ENCODE measurements around the gene CAMTA1. TPM values are rescaled to one million over a fixed set of nuclear protein-coding genes. Genes with fewer than 3 reads are reported as not detected.

CAMTA1 gene
- polyA plus RNA-seq, 1 experiment, result 64.9 TPM

DNA sequence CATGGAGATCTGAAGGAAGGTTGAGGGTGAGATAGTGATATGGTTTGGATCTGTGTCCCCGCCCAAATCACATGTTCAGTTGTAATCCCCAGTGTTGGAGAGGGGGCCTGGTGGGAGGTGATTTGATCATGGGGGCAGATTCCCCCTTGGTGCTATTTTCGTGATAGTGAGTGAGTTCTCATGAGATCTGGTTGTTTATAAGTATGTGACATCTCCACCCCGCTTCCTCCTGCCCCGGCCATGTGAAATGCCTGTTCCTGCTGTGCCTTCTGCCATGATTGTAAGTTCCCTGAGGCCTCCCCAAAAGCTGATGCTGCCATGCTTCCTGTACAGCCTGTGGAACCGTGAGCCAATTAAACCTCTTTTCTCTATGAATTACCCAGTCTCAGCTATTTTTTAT, 533.9 kb downstream of the CAMTA1 start:
- Histone ChIP-seq H3K27me3 (ENCODE audit: control insufficient read depth, insufficient read depth, low read length) (no peaks in the 10 kb centered on the region), H3K4me3 (ENCODE audit: low read depth, low read length) (no peak overlapping the region), H3K9me3 (ENCODE audit: control insufficient read depth, insufficient read depth, low read length) (no peaks in the 10 kb centered on the region; the same call in 1 of the 2 replicates), H3K27ac (ENCODE audit: low read depth, low read length) (no peak overlapping the region)
- DNase-seq (ENCODE audit: low read depth, low spot score), result no peak
- no peak for TF ChIP-seq CTCF (IDR thresholded peaks at IDR 0.05; ENCODE audit: low read depth, low read length)
- ChIA-PET POLR2A (no interaction called here), CTCF (no interaction called here)

DNA sequence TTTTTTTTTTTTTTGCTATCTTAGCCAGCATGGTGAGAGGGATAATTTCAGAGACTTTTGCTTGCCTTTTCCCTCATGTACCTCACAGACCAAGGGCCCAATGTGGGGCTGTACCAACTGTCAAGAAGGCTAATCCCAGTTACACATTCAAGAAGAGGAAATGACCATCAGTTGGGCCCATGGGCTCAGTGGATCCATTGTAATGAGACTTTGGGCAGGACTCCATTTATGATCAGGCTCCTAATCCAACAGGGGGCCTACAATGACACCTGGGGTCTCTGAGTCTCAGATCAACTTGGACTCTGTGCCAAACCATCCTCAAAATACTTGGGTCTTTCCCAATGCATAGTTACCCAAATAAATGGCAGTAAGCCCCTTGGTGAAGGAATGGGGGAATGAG, 535.4 kb downstream of the CAMTA1 start:
- H3K9me3 ChIP-seq (ENCODE audit: control insufficient read depth, insufficient read depth, low read length), result no peaks in the 10 kb centered on the region
- no peaks in the 10 kb centered on the region for H3K27me3 ChIP-seq (ENCODE audit: control insufficient read depth, insufficient read depth, low read length)
- no peak for DNase-seq (ENCODE audit: low read depth, low spot score)
- POLR2A ChIA-PET, result no interaction called here
- no peak for TF ChIP-seq CTCF (IDR thresholded peaks at IDR 0.05; ENCODE audit: low read depth, low read length)
- H3K4me3 ChIP-seq (ENCODE audit: low read depth, low read length), result no peak overlapping the region
- CTCF ChIA-PET, result no interaction called here
- H3K27ac ChIP-seq (ENCODE audit: low read depth, low read length), result no peak overlapping the region

GRCh38 chr1:7322283-7322785, 537.1 kb downstream of the CAMTA1 start:
- TF ChIP-seq CTCF (IDR thresholded peaks at IDR 0.05; ENCODE audit: low read depth, low read length), result no peak
- CTCF ChIA-PET, result no interaction called here
- no peak overlapping the region for H3K4me3 ChIP-seq (ENCODE audit: low read depth, low read length)
- no peak overlapping the region for H3K27ac ChIP-seq (ENCODE audit: low read depth, low read length)
- POLR2A ChIA-PET, result no interaction called here
- H3K9me3 ChIP-seq (ENCODE audit: control insufficient read depth, insufficient read depth, low read length), result peaks cover 3% of the 10 kb centered on the region
- DNase-seq (ENCODE audit: low read depth, low spot score), result no peak
- H3K27me3 ChIP-seq (ENCODE audit: control insufficient read depth, insufficient read depth, low read length), result no peaks in the 10 kb centered on the region

DNA sequence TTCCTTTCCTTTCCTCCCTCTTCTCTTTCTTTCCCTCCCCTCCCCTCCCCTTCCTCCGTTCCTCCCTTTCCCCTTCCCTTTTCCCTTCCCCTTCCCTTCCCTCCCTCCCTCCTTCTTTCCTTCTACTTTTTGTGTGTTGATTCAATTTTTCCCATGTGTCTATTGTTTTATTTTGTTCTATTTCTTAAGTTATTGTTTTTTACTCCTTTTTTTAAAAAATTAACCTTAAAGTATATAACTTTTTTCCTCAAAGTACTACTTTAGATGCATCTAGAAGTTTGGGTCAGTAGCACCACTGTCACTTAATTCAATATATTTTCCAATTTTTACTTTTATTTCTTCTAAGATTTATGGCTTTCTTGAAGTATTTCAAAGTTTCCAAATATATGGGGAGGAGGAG, 537.7 kb downstream of the CAMTA1 start:
- Histone ChIP-seq H3K4me3 (ENCODE audit: low read depth, low read length) (no peak overlapping the region), H3K27ac (ENCODE audit: low read depth, low read length) (no peak overlapping the region), H3K9me3 (ENCODE audit: control insufficient read depth, insufficient read depth, low read length) (peaks cover 3% of the 10 kb centered on the region), H3K27me3 (ENCODE audit: control insufficient read depth, insufficient read depth, low read length) (no peaks in the 10 kb centered on the region)
- DNase-seq (ENCODE audit: low read depth, low spot score), result no peak
- CTCF ChIA-PET, result no interaction called here
- TF ChIP-seq CTCF (IDR thresholded peaks at IDR 0.05; ENCODE audit: low read depth, low read length), result no peak
- POLR2A ChIA-PET, result no interaction called here

- no peak overlapping the region for H3K27ac ChIP-seq (ENCODE audit: low read depth, low read length)
- H3K9me3 ChIP-seq (ENCODE audit: control insufficient read depth, insufficient read depth, low read length), result peaks cover 7% of the 10 kb centered on the region
- DNase-seq (ENCODE audit: low read depth, low spot score), result no peak
- ChIA-PET CTCF (no interaction called here), POLR2A (no interaction called here)
- no peak overlapping the region for H3K4me3 ChIP-seq (ENCODE audit: low read depth, low read length)
- H3K27me3 ChIP-seq (ENCODE audit: control insufficient read depth, insufficient read depth, low read length), result no peaks in the 10 kb centered on the region
- no peak for TF ChIP-seq CTCF (IDR thresholded peaks at IDR 0.05; ENCODE audit: low read depth, low read length)
These were observed 540.0 kb downstream of the CAMTA1 start for GRCh38 chr1:7325254-7325653.
